ENCODE results near the gene PTPRO. TPM values are rescaled to one million over a fixed set of nuclear protein-coding genes. Genes with fewer than 3 reads are reported as not detected.

The PTPRO gene
- total RNA-seq, 1 donor, result 3.1 TPM

DNA sequence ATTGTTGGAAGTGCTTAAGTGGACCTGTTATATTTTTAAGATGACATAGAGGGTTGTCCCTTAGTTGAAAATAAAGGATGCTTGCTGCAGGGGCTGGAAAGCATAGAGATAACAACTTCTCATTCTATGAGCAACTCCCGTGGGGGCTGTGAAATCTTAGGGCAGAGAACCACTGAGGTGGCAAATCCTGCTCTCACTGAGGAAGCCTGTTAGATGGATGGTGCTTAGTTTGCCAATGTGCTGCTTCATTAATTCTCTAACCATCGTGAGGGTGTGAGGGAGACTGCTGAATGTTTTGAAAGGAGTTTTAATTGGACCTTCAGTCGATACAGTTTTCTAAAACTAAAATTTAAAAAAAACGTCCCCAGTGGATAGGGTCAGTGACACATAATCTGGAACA is 46.5 kb downstream of the PTPRO start:
- DNase-seq (ENCODE audit: low read depth), result no peak
- no peak for TF ChIP-seq CTCF (IDR thresholded peaks at IDR 0.05; ENCODE audit: insufficient read depth, low read length)
- H3K4me3 ChIP-seq (ENCODE audit: low read depth, low read length), result no peak overlapping the region

- DNase-seq (ENCODE audit: low read depth), result no peak
- no peak overlapping the region for H3K4me3 ChIP-seq (ENCODE audit: low read depth, low read length)
- TF ChIP-seq CTCF (IDR thresholded peaks at IDR 0.05; ENCODE audit: insufficient read depth, low read length), result no peak
These were observed 50.0 kb downstream of the PTPRO start for GRCh38 chr12:15372352-15372751.

DNA sequence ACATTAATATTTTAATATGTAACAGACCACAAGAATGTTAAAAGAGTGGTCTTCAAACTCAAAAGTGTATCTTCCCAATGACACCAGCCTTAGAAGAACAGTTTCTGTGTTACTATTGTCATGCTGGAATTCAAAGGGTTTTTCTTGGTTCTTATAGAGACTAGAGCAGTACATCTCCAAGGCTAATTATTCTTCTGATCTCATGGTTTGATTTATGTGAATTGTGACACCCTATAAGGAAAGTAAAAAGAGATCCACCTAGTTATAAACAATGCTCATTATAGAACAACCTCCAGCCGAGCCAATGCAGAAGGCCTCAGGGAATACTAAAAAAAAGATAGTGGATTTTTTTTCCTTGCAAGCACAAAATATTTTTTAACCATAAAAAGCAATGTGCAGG is 65.5 kb downstream of the PTPRO start:
- DNase-seq (ENCODE audit: low read depth), result no peak
- no peak overlapping the region for H3K4me3 ChIP-seq (ENCODE audit: low read depth, low read length)
- no peak for TF ChIP-seq CTCF (IDR thresholded peaks at IDR 0.05; ENCODE audit: insufficient read depth, low read length)

DNA sequence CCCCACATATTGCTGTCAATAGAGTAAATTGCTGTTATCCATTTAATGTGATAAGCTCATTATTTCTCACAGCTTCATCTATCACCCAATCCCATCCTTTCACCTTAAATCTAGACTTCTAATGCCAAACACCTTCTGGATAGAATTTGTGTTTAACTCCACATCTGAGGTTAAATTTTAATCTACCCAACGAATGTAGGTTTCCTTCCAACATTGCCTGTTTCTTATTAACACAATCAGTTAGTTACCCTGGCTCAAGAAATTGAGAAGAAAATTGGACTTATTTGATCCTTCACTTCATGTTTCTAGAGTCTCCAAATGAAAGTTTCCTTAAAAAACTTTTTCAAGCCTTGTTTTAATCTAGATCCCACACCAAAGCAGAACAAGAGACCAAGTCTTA is 67.3 kb downstream of the PTPRO start:
- TF ChIP-seq CTCF (IDR thresholded peaks at IDR 0.05; ENCODE audit: insufficient read depth, low read length), result no peak
- no peak for DNase-seq (ENCODE audit: low read depth)
- H3K4me3 ChIP-seq (ENCODE audit: low read depth, low read length), result no peak overlapping the region

DNA sequence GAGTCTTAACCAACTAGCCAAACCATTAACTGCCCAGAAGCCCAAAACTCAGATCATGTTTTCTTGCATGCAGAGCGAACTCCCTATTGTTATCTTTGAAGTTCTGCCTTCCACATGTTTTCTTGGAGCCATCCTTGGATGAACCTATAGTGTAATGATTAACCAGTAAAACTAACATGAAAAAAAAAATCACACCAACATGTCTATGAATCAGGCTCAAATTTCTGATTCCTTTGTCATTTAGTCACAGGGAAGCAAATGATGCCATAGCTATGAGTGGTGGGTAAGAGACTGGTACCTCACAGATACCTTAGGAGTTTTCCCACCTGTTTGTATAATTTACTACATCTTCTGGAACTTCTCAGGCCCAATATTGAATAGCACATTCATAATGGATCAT is 70.7 kb downstream of the PTPRO start:
- no peak for DNase-seq (ENCODE audit: low read depth)
- no peak for TF ChIP-seq CTCF (IDR thresholded peaks at IDR 0.05; ENCODE audit: insufficient read depth, low read length)
- H3K4me3 ChIP-seq (ENCODE audit: low read depth, low read length), result no peak overlapping the region

DNA sequence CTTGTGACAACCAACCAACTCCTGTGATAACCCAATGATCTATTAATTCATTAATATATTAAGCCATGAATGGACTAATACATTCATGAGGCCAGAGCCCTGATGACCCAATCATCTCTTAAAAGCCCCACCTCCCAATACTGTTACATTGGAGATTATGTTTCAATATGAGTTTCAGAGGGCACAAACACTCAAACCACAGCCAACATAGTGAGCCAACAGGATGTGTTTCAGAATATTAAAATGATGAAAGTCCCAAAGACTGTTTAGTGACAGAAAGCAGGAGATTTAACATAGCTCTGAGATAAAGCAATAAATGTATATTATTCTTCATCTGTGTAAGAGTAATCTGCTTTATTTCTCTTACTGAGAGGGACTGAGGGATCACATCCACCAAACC is 71.7 kb downstream of the PTPRO start:
- no peak for DNase-seq (ENCODE audit: low read depth)
- no peak overlapping the region for H3K4me3 ChIP-seq (ENCODE audit: low read depth, low read length)
- no peak for TF ChIP-seq CTCF (IDR thresholded peaks at IDR 0.05; ENCODE audit: insufficient read depth, low read length)

DNA sequence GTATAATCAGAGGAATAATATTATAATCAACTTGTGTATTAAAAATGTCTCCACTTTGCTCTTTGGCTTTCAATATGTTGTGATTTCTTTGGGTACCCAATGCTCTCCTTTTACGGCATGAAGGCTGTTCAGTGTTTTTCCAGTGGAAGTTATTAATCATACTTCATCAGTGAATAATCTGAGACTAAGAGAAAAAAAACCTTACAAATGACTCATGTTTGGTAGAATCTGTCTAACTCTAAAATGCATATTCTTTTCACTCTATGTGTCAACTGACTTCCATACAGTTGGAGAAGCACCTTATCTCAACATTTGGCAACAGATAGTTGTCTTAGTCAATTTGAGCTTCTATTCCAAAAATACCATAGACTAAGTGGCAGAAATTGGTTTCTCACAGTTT is 82.2 kb downstream of the PTPRO start:
- DNase-seq (ENCODE audit: low read depth), result peak; percentile 16
- H3K4me3 ChIP-seq (ENCODE audit: low read depth, low read length), result no peak overlapping the region
- no peak for TF ChIP-seq CTCF (IDR thresholded peaks at IDR 0.05; ENCODE audit: insufficient read depth, low read length)

Data from fibroblast of the aortic adventitia (primary cell).